K562 (cell line): ENCODE results near the gene RBMS3. TPM values are rescaled to one million over a fixed set of nuclear protein-coding genes. Genes with fewer than 3 reads are reported as not detected.

Source experiments
- ATAC-seq: fragments of 200-7000 bp; cut with Tn5 transposase; 3 replicates; pipeline ENCODE4 v1.9.1; 2020; ENCODE audit warnings: moderate library complexity
- BruUV-seq: library from RNA; stranded (reverse); fragments of 400-500 nt; replicated peaks from 2 replicates; lab custom pipeline; 2021; lab: Mats Ljungman, UMichigan
- CTCF ChIA-PET: fragments of 300-600 bp; formaldehyde crosslinking; extraction: SDS; loops from one replicate; lab custom pipeline; 2021; ENCODE audit warnings: low intra/inter-chr PET ratio; lab: Yijun Ruan, JAX
- POLR2A ChIA-PET: fragments of 300-600, 350-650 bp; sonication (Branson Sonifier 250); formaldehyde crosslinking; extraction: SDS; loops from one replicate; lab custom pipeline; 2021; ENCODE audit warnings: antibody characterized with exemption, inconsistent platforms; lab: Yijun Ruan, JAX
- DNase-seq, 4 experiments: peaks; one replicate each; pipeline versions ENCODE4 v3.0.0 to v3.0.0-alpha.2; 2011 to 2018; ENCODE audit warnings: low spot score in 3 of 4, mixed read lengths in 3 of 4; ENCODE audit errors: extremely low read depth in 1 of 4
- FAIRE-seq: peaks from 2 replicates; lab custom pipeline; 2011; peaks lifted over from hg19 to GRCh38; lab: Jason Lieb, UNC
- H2AFZ ChIP-seq: 2 replicates; pipeline ENCODE4 v1.6.0; 2011; ENCODE audit warnings: low read depth, low read length, control low read depth, inconsistent platforms
- H3K27ac ChIP-seq: fragments of 200-600 bp; 3 replicates; pipeline ENCODE4 v1.8.0; 2011; ENCODE audit warnings: low read depth, mild to moderate bottlenecking, control low read depth, inconsistent platforms, low read length, moderate library complexity, mixed read lengths; ENCODE audit errors: extremely low read depth
- H3K27me3 ChIP-seq, 2 experiments: fragments of 300-600 bp in 1 of 2; 2 replicates in 1 of 2; 3 replicates in 1 of 2; pipeline versions ENCODE4 v1.6.0 to v1.8.0; 2011; ENCODE audit warnings: inconsistent platforms in 2 of 2, low read length in 2 of 2, mild to moderate bottlenecking in 1 of 2, mixed read lengths in 1 of 2, moderate library complexity in 1 of 2; ENCODE audit not compliant: control insufficient read depth in 2 of 2, insufficient read depth in 2 of 2
- H3K36me3 ChIP-seq: fragments of 300-600 bp; 3 replicates; pipeline ENCODE4 v1.8.0; 2011; ENCODE audit warnings: mild to moderate bottlenecking, low read length, inconsistent platforms; ENCODE audit not compliant: control insufficient read depth, insufficient read depth
- H3K4me1 ChIP-seq, 2 experiments: fragments of 200-600 bp in 1 of 2; replicated peaks in 1 of 2; 2 replicates in 1 of 2; 3 replicates in 1 of 2; pipeline versions ENCODE4 v1.5.1 to v1.8.0; 2011; ENCODE audit warnings: inconsistent platforms in 2 of 2, low read length in 2 of 2, mild to moderate bottlenecking in 1 of 2, mixed read lengths in 1 of 2, moderate library complexity in 1 of 2; ENCODE audit not compliant: control insufficient read depth in 2 of 2, insufficient read depth in 2 of 2
- H3K4me2 ChIP-seq: 2 replicates; pipeline ENCODE4 v1.6.1; 2011; ENCODE audit warnings: low read length, control low read depth, inconsistent platforms, mixed read lengths; ENCODE audit not compliant: insufficient read depth
- H3K4me3 ChIP-seq: fragments of 200-600 bp; sonication (generic), shearing (Covaris generic); 2 replicates; pipeline ENCODE4 v1.5.1; 2016; ENCODE audit warnings: control low read depth, inconsistent platforms
- H3K79me2 ChIP-seq: fragments of 200-600 bp; 3 replicates; pipeline ENCODE4 v1.8.0; 2011; ENCODE audit warnings: low read length, inconsistent platforms; ENCODE audit not compliant: control insufficient read depth, insufficient read depth
- H3K9ac ChIP-seq, 2 experiments: 2 replicates each; pipeline versions ENCODE4 v1.6.0 to v1.6.1; 2011; ENCODE audit warnings: low read depth in 2 of 2, low read length in 2 of 2, control low read depth in 1 of 2, inconsistent platforms in 1 of 2, mild to moderate bottlenecking in 1 of 2, mixed read lengths in 1 of 2; ENCODE audit not compliant: insufficient read depth in 1 of 2
- H3K9me1 ChIP-seq: one replicate; pipeline ENCODE4 v1.6.0; 2011; ENCODE audit warnings: inconsistent platforms, mild to moderate bottlenecking, low read length, moderate library complexity; ENCODE audit not compliant: control insufficient read depth, insufficient read depth
- H3K9me3 ChIP-seq: replicated peaks from 2 replicates; pipeline ENCODE4 v1.5.1; 2011; ENCODE audit warnings: low read depth, low read length, inconsistent platforms; ENCODE audit not compliant: control insufficient read depth, insufficient read depth
- H4K20me1 ChIP-seq: replicated peaks from 2 replicates; pipeline ENCODE4 v1.6.1; 2011; ENCODE audit warnings: low read length, inconsistent platforms, mixed read lengths; ENCODE audit not compliant: control insufficient read depth, insufficient read depth
- CBX2 ChIP-seq: fragments of 200-600 bp; sonication (generic); IDR thresholded peaks from one replicate; pipeline ENCODE4 v1.6.1; 2012; ENCODE audit warnings: mild to moderate bottlenecking, low read length, inconsistent platforms; ENCODE audit not compliant: insufficient read depth, poor library complexity, severe bottlenecking
- ERF ChIP-seq: fragments of 450-650 bp; formaldehyde crosslinking; IDR thresholded peaks from 2 replicates; pipeline ENCODE4 v1.4.0; 2020; ENCODE audit warnings: mild to moderate bottlenecking, mixed read lengths
- FOXJ2 ChIP-seq: fragments of 200-800 bp; sonication (Bioruptor generic); IDR thresholded peaks from 2 replicates; pipeline ENCODE4 v1.6.1; 2016; ENCODE audit warnings: missing genetic modification characterization, missing compliant biosample characterization
- NKRF ChIP-seq: fragments of 450-650 bp; IDR thresholded peaks from 2 replicates; pipeline ENCODE4 v1.6.1; 2016; ENCODE audit warnings: borderline replicate concordance
- RAD51 ChIP-seq: fragments of 450-650 bp; IDR thresholded peaks from 2 replicates; pipeline ENCODE4 v1.7.1; 2016; ENCODE audit warnings: low read depth, mild to moderate bottlenecking, borderline replicate concordance
- SRSF1 ChIP-seq: fragments of 200-400 bp; formaldehyde crosslinking; IDR thresholded peaks from 2 replicates; pipeline ENCODE4 v1.6.1; 2017; ENCODE audit warnings: mild to moderate bottlenecking, low read depth, low read length, moderate library complexity
- SRSF7 ChIP-seq: fragments of 200-400 bp; formaldehyde crosslinking; optimal IDR thresholded peaks from 2 replicates; pipeline ENCODE3; 2017; ENCODE audit warnings: mild to moderate bottlenecking, low read depth, low read length
- STAG1 ChIP-seq: sonication (generic); formaldehyde crosslinking; IDR thresholded peaks from 2 replicates; pipeline ENCODE4 v1.5.0; 2020; ENCODE audit warnings: missing genetic modification reagents, borderline replicate concordance
- ZBTB12 ChIP-seq: fragments of 250-450 bp; sonication (Bioruptor Pico); IDR thresholded peaks from 2 replicates; pipeline ENCODE4 v1.4.0; 2020
- ZNF212 ChIP-seq: fragments of 450-650 bp; formaldehyde crosslinking; IDR thresholded peaks from 2 replicates; pipeline ENCODE4 v1.4.0; 2020; ENCODE audit warnings: mild to moderate bottlenecking
- ZNF232 ChIP-seq: sonication (generic); formaldehyde crosslinking; IDR thresholded peaks from 2 replicates; pipeline ENCODE4 v1.8.0; 2022; ENCODE audit warnings: mild to moderate bottlenecking, missing genetic modification reagents
- ZNF3 ChIP-seq: fragments of 250-450 bp; sonication (Bioruptor Pico); IDR thresholded peaks from 2 replicates; pipeline ENCODE4 v1.5.0; 2021; ENCODE audit warnings: mild to moderate bottlenecking, moderate library complexity
- ZNF583 ChIP-seq: fragments of 250-450 bp; sonication (Bioruptor Pico); IDR thresholded peaks from 2 replicates; pipeline ENCODE4 v1.4.0; 2020
- WGBS: fragments of 100-300 bp; shearing (Covaris generic); methylation state at CpG from one replicate; pipeline ENCODE4 v1.1.6; 2016; ENCODE audit warnings: low coverage, mixed read lengths; ENCODE audit not compliant: insufficient coverage; ENCODE audit errors: missing lambda C conversion rate; 5-methylcytosine and 5-hydroxymethylcytosine counted together
- in situ Hi-C: fragments of 300-500 bp; cut with MboI; formaldehyde crosslinking; loops from 4 replicates; pipeline ENCODE4 v1.15.0; 2018; ENCODE audit warnings: inconsistent platforms, mixed read lengths
- intact Hi-C: fragments of 100-400 bp; cut with micrococcal nuclease; formaldehyde crosslinking; loops from 2 replicates; pipeline ENCODE4 v1.14.2; 2022
- polyA plus RNA-seq, 8 experiments: library from polyadenylated mRNA; depleted of rRNA in 4 of 8; stranded (reverse) in 5 of 8; unstranded in 3 of 8; fragments of >200 nt; fragmentation: Nextera tagmentation in 2 of 8; fragmentation: Illumina TruSeq in 1 of 8; extraction: Ambion mirVana in 2 of 8; extraction: Trizol in 1 of 8; gene quantifications; 2 replicates each; pipeline versions ENCODE4 v1.2.1 to v1.2.3, GENCODE V29; 2011 to 2014; ENCODE audit warnings: inconsistent platforms in 1 of 8, missing spikeins in 1 of 8
- total RNA-seq, 7 experiments: library from RNA; depleted of rRNA in 6 of 7; stranded (reverse); fragments of >200 nt in 6 of 7; fragmentation: Illumina TruSeq in 2 of 7; extraction: Trizol in 2 of 7; gene quantifications; 2 replicates each; pipeline versions ENCODE4 v1.2.1 to v1.2.3, GENCODE V29; 2011 to 2021; ENCODE audit warnings: low replicate concordance in 1 of 7

The RBMS3 gene
- total and polyA plus RNA-seq, 9 of the 15 experiments (the other 6 are each of a cell fraction or from before 2014, with no cell fraction given), result 0.20 TPM; not detected in 8

- FAIRE-seq, result no peak
- WGBS, result 0% methylated on average over 1 of the region's 1 CpG
- no peaks in the 10 kb centered on the region for H4K20me1 ChIP-seq
- CTCF ChIA-PET, result no interaction called here
- H3K9ac ChIP-seq, result no peak overlapping the region
- DNase-seq, result no peak
- H3K4me3 ChIP-seq, result no peak overlapping the region
- no TSS peak for BruUV-seq
- POLR2A ChIA-PET, result no interaction called here
- no peaks in the 10 kb centered on the region for H3K36me3 ChIP-seq
- in situ Hi-C loops (no loop called here), intact Hi-C loops (no loop called here)
- no peak overlapping the region for H3K4me2 ChIP-seq
- no peaks in the 10 kb centered on the region for H3K79me2 ChIP-seq
- H3K27me3 ChIP-seq, result no peaks in the 10 kb centered on the region
- no peaks in the 10 kb centered on the region for H3K4me1 ChIP-seq
- no peak overlapping the region for H3K27ac ChIP-seq
- no peak for ATAC-seq
- H2AFZ ChIP-seq, result no peak overlapping the region
- 0 out of 2 replicates have a peak, but pooled peaks cover 2% of the 10 kb centered on the region for H3K9me3 ChIP-seq
- H3K9me1 ChIP-seq, result no peaks in the 10 kb centered on the region
- TF ChIP-seq RAD51, result no peak
- TF ChIP-seq FOXJ2 (tag), result no peak
- no peak for TF ChIP-seq CBX2
- no peak for TF ChIP-seq SRSF1
- no peak for TF ChIP-seq SRSF7
- TF ChIP-seq NKRF, result no peak
- no peak for TF ChIP-seq ZNF232 (CRISPR knock-in tag)
- no peak for TF ChIP-seq ERF (CRISPR knock-in tag)
- no peak for TF ChIP-seq ZNF212 (CRISPR knock-in tag)
- TF ChIP-seq STAG1 (CRISPR knock-in tag), result no peak
- no peak for TF ChIP-seq ZBTB12 (CRISPR knock-in tag)
- no peak for TF ChIP-seq ZNF3 (CRISPR knock-in tag)
- TF ChIP-seq ZNF583 (CRISPR knock-in tag), result no peak
These were observed 300.4 kb downstream of the RBMS3 start for GRCh38 chr3:29581311-29581710.
